Psoas muscle (tissue), 8 donors: ENCODE results near the gene CADM4. TPM values are rescaled to one million over a fixed set of nuclear protein-coding genes. Genes with fewer than 3 reads are reported as not detected.
A peak's percentile ranks its signal among the peaks of the same experiment; 100 is the strongest.

ENCODE experiments used
- ATAC-seq, 4 donors: fragments of 200-7000 bp; cut with Tn5 transposase; one replicate each; pipeline ENCODE4 v1.9.1; 2020; ENCODE audit warnings: moderate library complexity in 3 of 4, mild to moderate bottlenecking in 2 of 4
- DNase-seq, 2 donors: peaks; one replicate each; pipeline ENCODE4 v3.0.0-alpha.2; 2020
- H3K27ac ChIP-seq: fragments of 200-600 bp; one replicate; pipeline ENCODE4 v1.8.0; 2022
- H3K27me3 ChIP-seq, 3 donors: fragments of 200-600 bp in 1 of 3; one replicate each; pipeline versions ENCODE4 v1.6.1 to v1.8.0; 2013 to 2022; ENCODE audit warnings: low read length in 2 of 3, mild to moderate bottlenecking in 2 of 3, moderate library complexity in 1 of 3; ENCODE audit not compliant: insufficient read depth in 3 of 3
- H3K36me3 ChIP-seq, 2 donors: fragments of 200-600 bp in 1 of 2; one replicate each; pipeline versions ENCODE4 v1.6.1 to v1.8.0; 2013 to 2022; ENCODE audit warnings: low read depth in 1 of 2, mild to moderate bottlenecking in 1 of 2, moderate library complexity in 1 of 2; ENCODE audit not compliant: insufficient read depth in 1 of 2
- H3K4me1 ChIP-seq: fragments of 200-600 bp; one replicate; pipeline ENCODE4 v1.8.0; 2022
- H3K4me3 ChIP-seq: fragments of 200-600 bp; one replicate; pipeline ENCODE4 v1.8.0; 2022; ENCODE audit warnings: mild to moderate bottlenecking
- H3K9me3 ChIP-seq: fragments of 200-600 bp; one replicate; pipeline ENCODE4 v1.8.0; 2022
- WGBS, 3 donors: extraction: QIAGEN DNeasy Blood & Tissue Kit; methylation state at CpG; one replicate each; pipeline versions ENCODE4 v1.1.6 to v1.1.7; 2013; 5-methylcytosine and 5-hydroxymethylcytosine counted together
- intact Hi-C, 2 donors: fragments of 100-400 bp; cut with DNase I; formaldehyde crosslinking; loops; one replicate each; pipeline versions ENCODE4 v1.11.0 to v1.14.2; 2022
- polyA plus RNA-seq, 3 donors: library from polyadenylated mRNA; stranded (reverse); fragments of 200-250 nt; gene quantifications; one replicate each; pipeline ENCODE4 v1.2.3, GENCODE V29; 2013
- total RNA-seq, 4 donors: library from RNA; stranded (reverse); fragmentation: NEBNext Ultra II Directional in 2 of 4; extraction: Animal tissue kit (Norgen Biotek cat#: 25700) in 2 of 4; gene quantifications; one replicate each; pipeline versions ENCODE4 v1.2.1 to v1.2.4, GENCODE V29; 2021 to 2023
- TF ChIP-seq, protein P1 (sequence below): fragments of 200-600 bp; IDR thresholded peaks from one replicate; pipeline ENCODE4 v1.8.0; 2022; ENCODE audit warnings: antibody characterized with exemption
- donor health status: healthy with polysubstance abuse.
- donor health status: DM: no; HTN: no; CAD: no; lungs with moderate emphysema.
- donor health status: Bipolar disorder and iron deficiency.
- donor health status: healthy.
- donor health status: DM: yes; HTN: yes; CAD: no.
- donor health status: DM: no; HTN: no; CAD: no.
- donor health status: DM: no; HTN: no; CAD: no.
- donor health status: DM: yes; HTN: yes; CAD: no.

The CADM4 gene
- total and polyA plus RNA-seq, 7 donors = 1.8 to 10.6 (median 4.4) TPM

DNA sequence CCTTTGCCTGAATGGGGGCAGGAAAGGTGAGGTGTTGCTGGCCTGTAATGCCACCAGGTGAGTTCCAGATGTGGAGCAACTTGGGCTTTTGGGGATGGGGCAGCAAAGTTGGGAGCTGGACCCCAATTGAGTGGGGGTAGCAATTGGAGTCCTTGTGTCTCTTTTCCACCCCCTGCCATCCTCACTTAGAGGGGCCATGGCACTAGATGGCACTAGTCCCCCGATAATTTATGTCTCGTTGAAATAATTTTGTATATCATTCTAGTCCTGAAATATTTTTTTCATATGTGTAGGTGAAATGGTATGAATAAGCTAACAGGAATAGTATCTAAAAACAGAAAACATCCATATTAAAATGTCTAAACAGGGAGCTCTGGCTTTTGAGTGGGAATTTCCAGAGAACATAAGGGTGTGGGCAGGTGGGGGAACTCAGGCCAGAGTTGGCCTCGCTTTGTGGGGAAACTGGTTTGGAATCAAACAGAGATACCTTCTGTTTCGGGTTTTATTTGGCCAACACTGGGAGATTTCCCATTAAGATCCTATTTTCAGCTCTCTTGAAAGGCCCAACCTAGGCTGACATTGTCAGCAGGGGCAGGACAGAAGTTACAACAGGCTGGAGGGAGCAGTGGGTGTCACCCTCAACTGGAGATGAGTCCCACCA, 39.9 kb downstream of the CADM4 start:
- intact Hi-C loops = loop anchor here (5.0 to 10.0 kb wide), 2 partner anchors 65 to 67 kb away; partner anchors contain the start of gene ZNF575 (in 2 of the 2)
- Histone ChIP-seq H3K36me3 (peaks cover 3 to 57% of the 10 kb centered on the region in 2 donors), H3K27ac (no peak overlapping the region), H3K9me3 (no peaks in the 10 kb centered on the region), H3K4me3 (no peak overlapping the region), H3K27me3 (no peaks in the 10 kb centered on the region), H3K4me1 (peaks cover 15% of the 10 kb centered on the region)
- DNase-seq = no peak
- ATAC-seq = no peak
- 82 to 85% (median 84%) methylated on average over 4 of the region's 4 CpGs for WGBS, 3 donors
- TF ChIP-seq, protein P1, sequence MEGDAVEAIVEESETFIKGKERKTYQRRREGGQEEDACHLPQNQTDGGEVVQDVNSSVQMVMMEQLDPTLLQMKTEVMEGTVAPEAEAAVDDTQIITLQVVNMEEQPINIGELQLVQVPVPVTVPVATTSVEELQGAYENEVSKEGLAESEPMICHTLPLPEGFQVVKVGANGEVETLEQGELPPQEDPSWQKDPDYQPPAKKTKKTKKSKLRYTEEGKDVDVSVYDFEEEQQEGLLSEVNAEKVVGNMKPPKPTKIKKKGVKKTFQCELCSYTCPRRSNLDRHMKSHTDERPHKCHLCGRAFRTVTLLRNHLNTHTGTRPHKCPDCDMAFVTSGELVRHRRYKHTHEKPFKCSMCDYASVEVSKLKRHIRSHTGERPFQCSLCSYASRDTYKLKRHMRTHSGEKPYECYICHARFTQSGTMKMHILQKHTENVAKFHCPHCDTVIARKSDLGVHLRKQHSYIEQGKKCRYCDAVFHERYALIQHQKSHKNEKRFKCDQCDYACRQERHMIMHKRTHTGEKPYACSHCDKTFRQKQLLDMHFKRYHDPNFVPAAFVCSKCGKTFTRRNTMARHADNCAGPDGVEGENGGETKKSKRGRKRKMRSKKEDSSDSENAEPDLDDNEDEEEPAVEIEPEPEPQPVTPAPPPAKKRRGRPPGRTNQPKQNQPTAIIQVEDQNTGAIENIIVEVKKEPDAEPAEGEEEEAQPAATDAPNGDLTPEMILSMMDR = no peak

- WGBS, 3 donors = 89 to 95% (median 94%) methylated on average over 19 of the region's 19 CpGs
- intact Hi-C loops = loop anchor here (5.0 to 10.0 kb wide), 2 partner anchors 64 to 66 kb away; partner anchors contain the start of gene ZNF575 (in 2 of the 2)
- no peak for ATAC-seq
These were observed 41.0 kb downstream of the CADM4 start for GRCh38 chr19:43598445-43599240.

DNA sequence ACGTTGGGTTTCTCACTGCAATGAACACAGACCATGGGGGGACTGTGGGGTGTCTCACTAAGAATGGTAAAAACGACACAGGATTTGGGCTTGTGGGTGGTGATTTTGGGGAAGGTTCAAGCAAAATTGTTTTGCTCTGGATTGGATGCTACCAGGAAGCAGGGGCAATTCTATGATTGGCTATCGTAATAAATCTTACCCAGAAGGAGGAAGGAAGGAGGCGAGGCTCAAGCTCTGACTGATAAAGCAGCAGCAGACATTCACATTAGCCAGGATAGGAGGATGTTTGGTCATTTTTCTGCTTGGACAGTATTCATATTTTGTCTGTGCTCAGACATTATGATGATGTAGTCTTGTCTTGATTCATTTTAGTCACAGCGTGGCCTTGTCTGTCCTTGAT, 41.8 kb downstream of the CADM4 start:
- H3K36me3 ChIP-seq = peaks cover 3 to 63% of the 10 kb centered on the region in 2 donors
- intact Hi-C loops = loop anchor here (5.0 to 10.0 kb wide), 2 partner anchors 63 to 66 kb away; partner anchors contain the start of gene ZNF575 (in 2 of the 2)

More at GRCh38 chr19:43598445-43599240, 41.0 kb downstream of the CADM4 start:
- H3K27ac ChIP-seq = no peak overlapping the region
- H3K36me3 ChIP-seq = peaks cover 3 to 58% of the 10 kb centered on the region in 2 donors
- DNase-seq = no peak
- H3K4me3 ChIP-seq = no peak overlapping the region
- peaks cover 26% of the 10 kb centered on the region for H3K4me1 ChIP-seq
- no peaks in the 10 kb centered on the region for H3K9me3 ChIP-seq
- no peaks in the 10 kb centered on the region for H3K27me3 ChIP-seq
- TF ChIP-seq, protein P1 = no peak

GRCh38 chr19:43596842-43597461, 42.7 kb downstream of the CADM4 start:
- Histone ChIP-seq H3K9me3 (no peaks in the 10 kb centered on the region), H3K4me1 (peaks cover 26% of the 10 kb centered on the region), H3K4me3 (peak overlapping the region; percentile 89), H3K27me3 (no peaks in the 10 kb centered on the region), H3K36me3 (peaks cover 3 to 63% of the 10 kb centered on the region in 2 donors), H3K27ac (peak overlapping the region; percentile 99)
- TF ChIP-seq, protein P1 = no peak
- DNase-seq (no peak), ATAC-seq (no peak)
- intact Hi-C loops = loop anchor here (5.0 to 10.0 kb wide), 2 partner anchors 62 to 65 kb away; partner anchors contain the start of gene ZNF575 (in 2 of the 2)
- WGBS, 3 donors = 16 to 26% (median 18%) methylated on average over 7 of the region's 7 CpGs

More for the DNA sequence above, 41.8 kb downstream of the CADM4 start:
- Histone ChIP-seq H3K4me3 (peak overlapping the region; percentile 89), H3K27ac (no peak overlapping the region), H3K27me3 (no peaks in the 10 kb centered on the region), H3K9me3 (no peaks in the 10 kb centered on the region), H3K4me1 (peaks cover 26% of the 10 kb centered on the region)
- ATAC-seq = no peak
- DNase-seq = no peak
- 49 to 54% (median 51%) methylated on average over 5 of the region's 5 CpGs for WGBS, 3 donors
- TF ChIP-seq, protein P1 = no peak
